ENCODE measurements around the gene PSORS1C1.
"Not testable (repeated sequence)": the region's sequence is repeated elsewhere in the genome, so short reads cannot be mapped to it uniquely, and the experiment has no call there.

The PSORS1C1 gene

DNA sequence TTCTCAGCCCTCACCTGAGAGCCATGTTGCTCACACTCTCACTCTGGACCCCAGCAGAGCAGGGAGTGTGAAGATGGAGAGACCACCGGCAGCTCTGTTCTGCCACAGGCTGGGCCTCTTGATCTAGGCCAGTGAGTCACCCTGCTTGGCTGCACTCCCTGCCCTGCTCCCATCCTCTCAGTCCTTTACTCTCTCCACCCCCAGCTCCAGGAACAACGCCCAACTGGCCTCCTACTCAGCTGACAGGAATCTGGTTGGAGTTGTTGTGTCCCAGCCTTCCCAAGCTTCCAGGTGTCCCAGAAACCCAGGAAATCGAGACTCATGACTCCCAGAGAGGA, at the start of gene PSORS1C1:
PSORS1C1 (plus strand) TSS at position 260 of the 338 bp plus-strand sequence. CDS start 14,833 bp downstream, outside the sequence.
- DNase-seq = no peak

DNA sequence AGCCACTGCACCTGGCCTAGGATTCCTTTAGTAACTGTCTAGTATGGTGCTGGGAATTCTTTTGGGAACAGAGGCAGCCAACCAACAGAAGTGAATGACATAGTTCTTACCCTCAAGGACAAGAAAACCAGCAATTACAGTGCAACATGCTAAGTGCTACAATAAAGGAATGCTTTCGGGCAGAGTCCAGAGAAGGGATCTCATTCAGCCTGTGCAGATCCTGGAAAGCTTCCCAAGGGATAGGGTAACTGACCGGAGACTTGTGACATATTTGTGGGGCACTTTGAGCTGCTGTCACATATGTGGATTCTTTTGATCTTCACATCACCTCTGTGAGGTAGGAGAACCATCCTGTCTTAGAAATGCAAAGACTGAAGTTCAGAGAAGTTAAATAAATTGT, 49.0 kb upstream of the PSORS1C1 start:
- DNase-seq = no peak

GRCh38 chr6:31067028-31067427, 47.6 kb upstream of the PSORS1C1 start:
- not testable (repeated sequence) for DNase-seq

DNA sequence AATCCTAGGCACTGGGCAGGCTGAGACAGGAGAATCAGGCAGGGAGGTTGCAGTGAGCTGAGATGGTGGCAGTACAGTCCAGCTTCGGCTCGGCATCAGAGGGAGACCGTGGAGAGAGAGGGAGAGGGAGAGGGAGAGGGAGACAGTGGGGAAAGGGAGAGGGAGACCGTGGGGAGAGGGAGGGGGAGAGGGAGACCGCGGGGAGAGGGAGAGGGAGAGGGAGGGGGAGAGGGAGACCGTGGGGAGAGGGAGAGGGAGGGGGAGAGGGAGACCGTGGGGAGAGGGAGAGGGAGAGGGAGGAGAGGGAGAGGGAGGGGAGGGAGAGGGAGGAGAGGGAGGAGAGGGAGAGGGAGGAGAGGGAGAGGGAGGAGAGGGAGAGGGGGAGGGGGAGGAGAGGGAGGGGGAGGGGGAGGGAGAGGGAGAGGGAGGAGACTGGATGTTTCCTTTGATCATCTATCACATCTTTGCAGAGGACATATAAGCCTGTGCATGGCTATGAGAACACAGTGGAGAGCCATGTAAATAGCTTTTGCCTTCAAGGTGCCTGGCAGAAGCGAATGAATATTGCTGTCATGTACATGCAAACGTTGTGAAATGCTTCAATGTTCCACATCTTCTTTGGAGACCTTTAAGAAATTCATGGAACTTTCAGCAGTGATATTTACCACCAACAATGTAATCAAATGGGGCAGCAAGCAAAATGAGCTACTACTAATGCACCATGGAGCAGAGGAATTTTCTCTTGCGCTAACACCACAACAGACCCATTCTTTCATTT, 46.5 kb upstream of the PSORS1C1 start:
- not testable (repeated sequence) for DNase-seq

DNA sequence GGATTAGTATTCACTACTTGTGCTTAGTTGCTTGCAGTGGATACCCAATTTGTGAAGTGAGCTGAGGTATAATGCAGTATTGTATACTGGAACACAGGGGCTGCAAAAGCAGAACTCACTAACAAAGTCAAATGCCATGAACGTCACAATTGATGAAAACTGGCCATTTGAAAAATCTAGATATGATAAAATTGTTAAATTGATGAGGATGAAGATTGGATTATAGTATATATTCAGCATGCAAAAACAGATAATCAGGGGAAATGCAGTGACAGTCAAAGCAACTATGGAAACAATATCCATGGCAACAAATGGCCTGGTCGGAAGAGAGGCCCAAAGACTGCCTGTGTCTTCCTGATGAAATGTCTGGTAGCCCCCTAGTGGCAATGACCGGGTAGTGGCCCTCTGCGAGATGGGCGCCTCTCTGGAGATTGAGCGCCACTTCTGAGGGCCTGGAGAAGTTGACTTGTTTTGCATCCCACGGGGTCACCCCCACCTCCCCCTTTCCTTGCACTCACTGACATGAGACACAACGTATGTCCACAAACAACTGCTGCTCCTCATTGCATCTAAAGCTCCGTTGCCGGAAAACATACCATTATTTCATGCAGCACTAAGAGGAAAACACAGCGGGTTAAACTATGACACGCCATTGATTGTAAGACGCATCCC, 45.8 kb upstream of the PSORS1C1 start:
- peak; percentile 76 for DNase-seq

DNA sequence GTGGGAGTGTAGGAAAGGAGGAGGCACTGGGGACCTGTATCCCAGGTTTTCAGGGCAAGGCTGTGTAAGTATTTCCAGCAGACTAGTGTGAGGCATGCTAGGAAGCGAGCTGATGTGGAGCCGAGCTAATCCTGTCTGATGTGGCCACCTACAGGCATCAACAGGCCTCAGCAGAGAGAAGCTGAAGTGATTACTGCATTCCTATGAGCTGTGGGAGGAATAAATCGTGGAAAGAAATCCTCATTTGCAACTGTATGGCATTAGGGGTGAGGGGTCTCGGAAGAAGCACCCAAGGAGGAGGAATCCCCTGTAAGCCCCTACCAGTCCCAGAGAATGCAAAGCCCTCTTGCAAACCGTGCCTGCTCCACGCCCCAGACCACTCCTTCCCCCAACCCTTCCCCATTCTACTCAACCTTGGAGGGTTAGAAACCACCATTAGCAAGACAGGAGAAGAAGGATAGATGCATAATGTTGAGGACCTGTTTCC, 43.8 kb upstream of the PSORS1C1 start:
- no peak for DNase-seq

DNA sequence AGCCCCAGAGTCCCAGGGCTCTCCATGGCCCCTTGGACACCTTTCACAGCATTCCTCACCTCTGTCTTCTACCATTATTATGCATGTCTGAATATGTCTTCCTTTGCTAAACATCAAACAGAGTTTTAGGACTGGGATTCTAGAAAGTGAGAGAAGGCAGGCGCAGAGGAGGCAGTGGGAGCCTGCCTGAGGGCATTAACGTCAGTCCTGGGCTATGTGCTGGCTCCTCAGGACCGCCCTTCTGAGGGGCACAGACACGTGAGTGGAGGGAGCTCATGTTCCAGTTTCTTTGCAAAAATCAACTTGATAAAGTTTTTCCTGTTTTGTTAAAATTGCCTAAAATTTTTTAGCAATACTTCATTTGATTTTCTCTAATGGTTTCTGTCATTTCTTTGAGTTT, 40.2 kb upstream of the PSORS1C1 start:
- DNase-seq = no peak

DNA sequence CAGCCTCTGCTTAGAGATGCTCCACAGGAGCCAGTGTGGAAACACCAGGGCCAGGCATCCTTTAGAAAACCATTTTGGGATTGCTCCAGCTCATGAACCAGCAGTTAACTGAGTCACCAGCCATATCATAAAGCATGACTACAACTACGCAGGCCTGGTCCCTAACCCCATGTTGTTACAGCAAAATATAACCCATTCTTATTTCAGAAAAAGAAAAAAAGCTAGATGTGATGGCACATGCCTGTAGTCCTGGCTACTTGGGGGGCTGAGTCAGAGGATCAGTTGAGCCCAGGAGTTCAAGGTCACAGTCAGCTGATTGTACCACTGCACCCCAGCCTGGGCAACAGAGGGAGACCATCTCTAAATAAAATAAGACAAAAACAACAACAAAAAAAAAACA, 39.1 kb upstream of the PSORS1C1 start:
- DNase-seq = no peak

DNA sequence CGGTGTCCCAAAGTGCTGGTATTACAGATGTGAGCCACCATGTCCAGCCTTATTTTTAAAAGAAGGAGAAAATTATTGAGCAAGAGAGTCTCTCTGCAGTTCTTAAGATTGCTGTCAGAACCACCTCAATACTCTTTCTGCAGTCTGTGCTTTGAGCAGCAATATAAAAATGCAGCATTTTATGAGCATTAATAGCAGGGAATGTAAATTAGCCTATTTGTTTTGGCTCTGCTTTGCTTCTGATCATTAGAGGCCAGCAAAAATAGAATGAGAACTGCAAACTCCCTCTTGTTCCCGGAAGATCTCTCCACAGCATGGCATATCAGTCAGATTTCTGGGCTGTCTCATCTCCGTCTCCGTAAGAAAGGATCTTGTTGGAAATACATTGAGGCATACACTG, 38.0 kb upstream of the PSORS1C1 start:
- DNase-seq = no peak

GRCh38 chr6:31079656-31080261, 34.8 kb upstream of the PSORS1C1 start:
- peak; percentile 75 for DNase-seq

GRCh38 chr6:31081872-31082271, 32.7 kb upstream of the PSORS1C1 start:
- no peak for DNase-seq

GRCh38 chr6:31083742-31084354, 30.8 kb upstream of the PSORS1C1 start:
- peak; percentile 46 for DNase-seq

- DNase-seq = no peak
Measured at GRCh38 chr6:31086788-31087440, 27.7 kb upstream of the PSORS1C1 start.

- peak; percentile 92 for DNase-seq
Measured at GRCh38 chr6:31087494-31088089, 27.0 kb upstream of the PSORS1C1 start.

DNA sequence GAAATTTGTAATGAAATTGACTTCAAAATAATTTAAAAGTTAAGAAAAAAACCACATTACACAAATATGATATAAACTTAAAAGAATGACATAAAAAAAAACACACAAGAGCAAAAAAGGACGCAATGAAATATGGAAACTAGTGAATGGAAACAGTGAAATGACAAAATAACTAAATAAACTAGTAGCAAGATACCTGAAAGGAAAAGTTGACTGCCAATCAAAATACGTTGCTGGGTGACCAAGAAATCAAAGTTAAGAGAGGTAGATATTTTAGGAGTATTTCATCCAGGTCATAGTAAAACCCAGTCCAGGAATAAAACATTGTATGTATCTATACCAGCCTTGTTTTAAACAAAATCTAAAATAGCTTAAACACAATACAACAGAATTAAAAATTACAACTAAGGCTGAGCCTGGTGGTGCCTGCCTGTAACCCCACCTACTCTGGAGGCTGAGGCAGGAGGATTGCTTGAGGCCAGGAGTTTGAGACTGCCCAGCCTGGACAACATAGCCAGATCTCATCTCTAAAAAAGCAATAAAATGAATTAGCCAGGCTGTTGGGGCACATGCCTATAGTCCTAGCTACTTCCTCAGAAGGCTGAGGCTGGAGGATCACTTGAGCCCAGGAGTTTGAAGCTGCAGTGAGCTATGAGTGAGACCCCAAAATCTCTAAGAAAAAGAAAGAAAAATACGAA, 24.2 kb upstream of the PSORS1C1 start:
- DNase-seq = no peak

GRCh38 chr6:31090973-31091364, 23.6 kb upstream of the PSORS1C1 start:
- no peak for DNase-seq

DNA sequence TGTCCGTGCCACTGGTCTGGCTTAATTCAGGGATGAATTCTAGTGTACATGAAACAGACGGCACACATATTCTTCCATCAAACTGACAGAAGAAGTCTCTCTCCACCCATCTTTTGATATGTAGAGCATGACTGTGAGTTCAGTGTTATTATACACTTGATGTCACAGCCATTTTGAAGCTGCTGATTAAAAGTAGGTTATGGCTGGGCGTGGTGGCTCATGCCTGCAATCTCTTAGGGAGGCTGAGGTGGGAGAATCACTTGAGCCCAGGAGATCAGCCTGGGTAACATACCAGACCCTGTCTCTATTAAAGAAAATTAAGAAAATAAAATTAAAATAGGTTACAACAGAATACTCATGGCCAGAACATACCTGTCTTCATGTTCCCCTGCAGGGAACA, 22.9 kb upstream of the PSORS1C1 start:
- no peak for DNase-seq

DNA sequence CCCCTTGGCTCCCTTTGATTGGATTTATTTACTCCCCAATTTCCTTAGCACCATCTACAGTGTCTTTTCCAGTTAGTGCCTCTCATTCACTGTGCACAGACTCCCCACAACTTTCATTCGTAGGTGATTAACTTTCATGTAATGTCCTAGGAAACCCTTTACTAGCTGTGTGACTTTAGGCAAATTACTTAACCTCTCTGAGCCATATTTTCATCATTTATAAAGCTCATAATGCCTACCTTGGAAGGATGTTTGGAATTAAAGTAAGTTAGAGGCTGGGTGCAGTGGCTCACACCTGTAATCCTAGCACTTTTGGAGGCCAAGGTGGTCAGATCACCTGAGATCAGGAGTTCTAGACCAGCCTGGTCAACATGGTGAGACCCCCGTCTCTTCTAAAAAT, 22.4 kb upstream of the PSORS1C1 start:
- no peak for DNase-seq

- no peak for DNase-seq
Measured at GRCh38 chr6:31092769-31093505, 21.7 kb upstream of the PSORS1C1 start.

- no peak for DNase-seq
Measured at GRCh38 chr6:31094389-31094881, 20.2 kb upstream of the PSORS1C1 start.

DNA sequence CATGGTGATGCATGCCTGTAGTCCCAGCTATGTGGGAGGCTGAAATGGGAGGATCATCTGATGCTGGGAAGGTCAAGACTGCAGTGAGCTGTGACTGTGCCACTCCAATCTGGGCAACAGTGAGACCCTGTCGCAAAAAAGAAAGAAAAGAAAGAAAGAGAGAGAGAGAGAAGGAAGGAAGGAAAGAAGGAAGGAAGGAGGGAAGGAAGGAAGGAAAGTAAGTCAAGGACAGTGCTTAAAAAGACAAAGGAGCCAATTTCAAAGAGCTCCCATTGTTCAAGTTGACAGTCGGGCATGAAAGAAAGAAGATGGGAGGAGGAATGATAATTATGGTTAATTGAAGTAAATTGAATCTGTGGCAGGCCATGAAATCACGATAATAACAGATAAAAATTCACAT, 18.4 kb upstream of the PSORS1C1 start:
- no peak for DNase-seq

Measured in activated naive CD4-positive, alpha-beta T cell treated with anti-CD3 and anti-CD28 coated beads, Interleukin-2, amount 50 U/mL, for 16 hours (primary cell).